ENCODE results near the gene PITPNM3. TPM values are rescaled to one million over a fixed set of nuclear protein-coding genes. Genes with fewer than 3 reads are reported as not detected.

Gene PITPNM3
- total and polyA plus RNA-seq, 2 donors (not counting 1 experiment from before 2014, with no cell fraction given) = 0.99 to 1.1 TPM

GRCh38 chr17:6492892-6493674 lies 63.3 kb downstream of the PITPNM3 start:
- H3K36me3 ChIP-seq (ENCODE audit: control insufficient read depth, insufficient read depth, low read length) = no peaks in the 10 kb centered on the region
- no peaks in the 10 kb centered on the region for H3K4me1 ChIP-seq (ENCODE audit: control insufficient read depth, extremely low read depth, insufficient read depth, low read length)
- TF ChIP-seq CTCF (conservative IDR thresholded peaks at IDR 0.05 in 1 of 2, IDR thresholded peaks at IDR 0.05 in 1 of 2; ENCODE audit: low read depth in 1 of 2, low read length in 2 of 2) = no peak
- no peak for TF ChIP-seq EZH2 (IDR thresholded peaks at IDR 0.05; ENCODE audit: low read length, missing control alignments)
- H3K79me2 ChIP-seq (ENCODE audit: control insufficient read depth, insufficient read depth, low read length) = no peaks in the 10 kb centered on the region
- no peak overlapping the region for H3K9ac ChIP-seq (ENCODE audit: insufficient read depth, low read length)
- no peak overlapping the region for H2AFZ ChIP-seq (ENCODE audit: low read length)
- no peaks in the 10 kb centered on the region for H3K9me3 ChIP-seq (ENCODE audit: control insufficient read depth, insufficient read depth, low read depth, low read length)
- no peak overlapping the region for H3K27ac ChIP-seq (ENCODE audit: insufficient read depth, low read length)
- no peak for DNase-seq (ENCODE audit: low read depth in 2 of 2)
- H4K20me1 ChIP-seq (ENCODE audit: control insufficient read depth, extremely low read depth, insufficient read depth, low read length) = no peaks in the 10 kb centered on the region
- H3K27me3 ChIP-seq (ENCODE audit: control insufficient read depth, insufficient read depth, low read length) = peaks cover 16% of the 10 kb centered on the region
- H3K4me2 ChIP-seq (ENCODE audit: extremely low read depth, insufficient read depth, low read length) = no peak overlapping the region
- H3K4me3 ChIP-seq (replicated peaks in 1 of 4; ENCODE audit: control extremely low read depth in 1 of 4, insufficient read depth in 1 of 4, low read depth in 3 of 4, low read length in 4 of 4) = no peak overlapping the region

GRCh38 chr17:6491071-6491700 lies 65.2 kb downstream of the PITPNM3 start:
- no peaks in the 10 kb centered on the region for H3K36me3 ChIP-seq (ENCODE audit: control insufficient read depth, insufficient read depth, low read length)
- no peaks in the 10 kb centered on the region for H3K4me1 ChIP-seq (ENCODE audit: control insufficient read depth, extremely low read depth, insufficient read depth, low read length)
- H4K20me1 ChIP-seq (ENCODE audit: control insufficient read depth, extremely low read depth, insufficient read depth, low read length) = no peaks in the 10 kb centered on the region
- no peak overlapping the region for H3K9ac ChIP-seq (ENCODE audit: insufficient read depth, low read length)
- no peaks in the 10 kb centered on the region for H3K79me2 ChIP-seq (ENCODE audit: control insufficient read depth, insufficient read depth, low read length)
- no peak for DNase-seq (ENCODE audit: low read depth in 2 of 2)
- no peak overlapping the region for H3K4me3 ChIP-seq (replicated peaks in 1 of 4; ENCODE audit: control extremely low read depth in 1 of 4, insufficient read depth in 1 of 4, low read depth in 3 of 4, low read length in 4 of 4)
- TF ChIP-seq CTCF (conservative IDR thresholded peaks at IDR 0.05 in 1 of 2, IDR thresholded peaks at IDR 0.05 in 1 of 2; ENCODE audit: low read depth in 1 of 2, low read length in 2 of 2) = no peak
- TF ChIP-seq EZH2 (IDR thresholded peaks at IDR 0.05; ENCODE audit: low read length, missing control alignments) = no peak
- peaks cover 10% of the 10 kb centered on the region for H3K27me3 ChIP-seq (ENCODE audit: control insufficient read depth, insufficient read depth, low read length)
- H2AFZ ChIP-seq (ENCODE audit: low read length) = no peak overlapping the region
- no peaks in the 10 kb centered on the region for H3K9me3 ChIP-seq (ENCODE audit: control insufficient read depth, insufficient read depth, low read depth, low read length)
- no peak overlapping the region for H3K4me2 ChIP-seq (ENCODE audit: extremely low read depth, insufficient read depth, low read length)
- no peak overlapping the region for H3K27ac ChIP-seq (ENCODE audit: insufficient read depth, low read length)

GRCh38 chr17:6489016-6489550 lies 67.3 kb downstream of the PITPNM3 start:
- Histone ChIP-seq H3K79me2 (ENCODE audit: control insufficient read depth, insufficient read depth, low read length) (no peaks in the 10 kb centered on the region), H4K20me1 (ENCODE audit: control insufficient read depth, extremely low read depth, insufficient read depth, low read length) (no peaks in the 10 kb centered on the region), H3K4me3 (replicated peaks in 1 of 4; ENCODE audit: control extremely low read depth in 1 of 4, insufficient read depth in 1 of 4, low read depth in 3 of 4, low read length in 4 of 4) (no peak overlapping the region), H3K9ac (ENCODE audit: insufficient read depth, low read length) (no peak overlapping the region), H3K36me3 (ENCODE audit: control insufficient read depth, insufficient read depth, low read length) (no peaks in the 10 kb centered on the region), H3K9me3 (ENCODE audit: control insufficient read depth, insufficient read depth, low read depth, low read length) (no peaks in the 10 kb centered on the region), H3K27me3 (ENCODE audit: control insufficient read depth, insufficient read depth, low read length) (peaks cover 3% of the 10 kb centered on the region), H3K27ac (ENCODE audit: insufficient read depth, low read length) (no peak overlapping the region), H3K4me2 (ENCODE audit: extremely low read depth, insufficient read depth, low read length) (no peak overlapping the region), H2AFZ (ENCODE audit: low read length) (no peak overlapping the region), H3K4me1 (ENCODE audit: control insufficient read depth, extremely low read depth, insufficient read depth, low read length) (no peaks in the 10 kb centered on the region)
- TF ChIP-seq EZH2 (IDR thresholded peaks at IDR 0.05; ENCODE audit: low read length, missing control alignments) (no peak), CTCF (conservative IDR thresholded peaks at IDR 0.05 in 1 of 2, IDR thresholded peaks at IDR 0.05 in 1 of 2; ENCODE audit: low read depth in 1 of 2, low read length in 2 of 2) (no peak)
- DNase-seq (ENCODE audit: low read depth in 2 of 2) = no peak

All from fibroblast of lung (primary cell).